HepG2 (cell line): Measurements from ENCODE around the gene CLDN20. TPM values are rescaled to one million over a fixed set of nuclear protein-coding genes. Genes with fewer than 3 reads are reported as not detected.

Experiments used
- ATAC-seq: fragments of 200-7000 bp; cut with Tn5 transposase; 3 replicates; pipeline ENCODE4 v1.9.1; 2020; ENCODE audit warnings: mild to moderate bottlenecking, moderate library complexity
- BruUV-seq: library from RNA; stranded (reverse); fragments of 400-500 nt; replicated peaks from 2 replicates; lab custom pipeline; 2021; lab: Mats Ljungman, UMichigan
- CTCF ChIA-PET: fragments of 300-600 bp; formaldehyde crosslinking; extraction: SDS; loops from one replicate; lab custom pipeline; 2021; ENCODE audit warnings: low total read pairs, inconsistent platforms, low intra/inter-chr PET ratio; lab: Yijun Ruan, JAX
- POLR2A ChIA-PET: fragments of 350-600 bp; sonication (Branson Sonifier 250); formaldehyde crosslinking; loops from one replicate; lab custom pipeline; 2020; ENCODE audit warnings: antibody characterized with exemption, inconsistent platforms; lab: Yijun Ruan, JAX
- DNase-seq: peaks from one replicate; pipeline ENCODE4 v3.0.0-alpha.2; 2015; ENCODE audit warnings: low spot score
- FAIRE-seq: peaks from 3 replicates; lab custom pipeline; 2011; peaks lifted over from hg19 to GRCh38; lab: Jason Lieb, UNC
- H2AFZ ChIP-seq: one replicate; pipeline ENCODE4 v1.6.1; 2011; ENCODE audit warnings: low read length, inconsistent platforms
- H3K27ac ChIP-seq: fragments of 300-600 bp; 3 replicates; pipeline ENCODE4 v1.8.0; 2011; ENCODE audit warnings: mixed run types, mild to moderate bottlenecking, mixed read lengths, low read length, inconsistent platforms; ENCODE audit not compliant: insufficient read depth; ENCODE audit errors: extremely low read length
- H3K27me3 ChIP-seq, 2 experiments: fragments of 200-600 bp in 1 of 2; 2 replicates in 1 of 2; 3 replicates in 1 of 2; pipeline versions ENCODE4 v1.6.0 to v1.8.0; 2011; ENCODE audit warnings: low read length in 2 of 2, mild to moderate bottlenecking in 2 of 2, moderate library complexity in 2 of 2, inconsistent platforms in 1 of 2; ENCODE audit not compliant: insufficient read depth in 2 of 2, control insufficient read depth in 1 of 2
- H3K36me3 ChIP-seq, 2 experiments: fragments of 200-600 bp in 1 of 2; replicated peaks in 1 of 2; 2 replicates in 1 of 2; 3 replicates in 1 of 2; pipeline versions ENCODE4 v1.5.1 to v1.8.0; 2011; ENCODE audit warnings: low read length in 2 of 2, inconsistent platforms in 1 of 2; ENCODE audit not compliant: insufficient read depth in 2 of 2, control insufficient read depth in 1 of 2
- H3K4me1 ChIP-seq: 2 replicates; pipeline ENCODE4 v1.5.1; 2012; ENCODE audit warnings: low read length, inconsistent platforms; ENCODE audit not compliant: insufficient read depth
- H3K4me2 ChIP-seq: 2 replicates; pipeline ENCODE4 v1.6.0; 2011; ENCODE audit warnings: low read depth, low read length, inconsistent platforms
- H3K4me3 ChIP-seq, 3 experiments: fragments of 200-600 bp in 1 of 3; sonication (generic), shearing (Covaris generic) in 1 of 3; replicated peaks in 1 of 3; 2 replicates each; pipeline ENCODE4 v1.5.1; 2011 to 2016; ENCODE audit warnings: low read length in 3 of 3, inconsistent platforms in 2 of 3, low read depth in 2 of 3, mild to moderate bottlenecking in 2 of 3, control low read depth in 1 of 3, mixed read lengths in 1 of 3; ENCODE audit not compliant: insufficient read depth in 1 of 3
- H3K79me2 ChIP-seq: one replicate; pipeline ENCODE4 v1.6.1; 2011; ENCODE audit warnings: low read length, inconsistent platforms; ENCODE audit not compliant: insufficient read depth
- H3K9ac ChIP-seq: 2 replicates; pipeline ENCODE4 v1.6.0; 2011; ENCODE audit warnings: mild to moderate bottlenecking, low read depth, low read length, inconsistent platforms; ENCODE audit not compliant: insufficient read depth
- H3K9me3 ChIP-seq: 2 replicates; pipeline ENCODE4 v1.5.1; 2012; ENCODE audit warnings: mild to moderate bottlenecking, low read length
- H4K20me1 ChIP-seq: 2 replicates; pipeline ENCODE4 v1.6.0; 2011; ENCODE audit warnings: inconsistent platforms, mild to moderate bottlenecking, low read length, moderate library complexity; ENCODE audit not compliant: insufficient read depth
- ARNT ChIP-seq: fragments of 450-650 bp; IDR thresholded peaks from 2 replicates; pipeline ENCODE4 v1.6.1; 2017
- CHCHD3 ChIP-seq: sonication (generic); formaldehyde crosslinking; IDR thresholded peaks from 2 replicates; pipeline ENCODE4 v1.8.0; 2022; ENCODE audit warnings: mild to moderate bottlenecking, missing genetic modification reagents, moderate library complexity
- FOSL2 ChIP-seq: sonication (generic); formaldehyde crosslinking; IDR thresholded peaks from 2 replicates; pipeline ENCODE4 v1.4.0; 2020; ENCODE audit warnings: missing genetic modification reagents
- FOXO4 ChIP-seq: sonication (generic); formaldehyde crosslinking; conservative IDR thresholded peaks from 2 replicates; pipeline ENCODE4 v1.8.1; 2023; ENCODE audit warnings: missing genetic modification reagents
- HBP1 ChIP-seq: IDR thresholded peaks from 2 replicates; pipeline ENCODE4 v1.6.1; 2016; ENCODE audit warnings: low read depth, control low read depth
- NFATC3 ChIP-seq: sonication (generic); formaldehyde crosslinking; IDR thresholded peaks from 2 replicates; pipeline ENCODE4 v1.5.1; 2020; ENCODE audit warnings: mild to moderate bottlenecking, missing genetic modification reagents
- RNF2 ChIP-seq: fragments of 450-650 bp; conservative IDR thresholded peaks from 2 replicates; pipeline ENCODE4 v1.6.1; 2016; ENCODE audit warnings: low read depth
- SAFB2 ChIP-seq: sonication (generic); formaldehyde crosslinking; IDR thresholded peaks from 2 replicates; pipeline ENCODE4 v1.5.1; 2020; ENCODE audit warnings: missing genetic modification reagents, low read depth, mild to moderate bottlenecking, borderline replicate concordance
- SATB2 ChIP-seq: sonication (generic); formaldehyde crosslinking; IDR thresholded peaks from 2 replicates; pipeline ENCODE4 v1.5.0; 2020; ENCODE audit warnings: missing genetic modification reagents
- SMAD3 ChIP-seq: sonication (generic); formaldehyde crosslinking; IDR thresholded peaks from 2 replicates; pipeline ENCODE4 v1.4.0; 2020; ENCODE audit warnings: missing genetic modification reagents
- STAT5B ChIP-seq: sonication (generic); formaldehyde crosslinking; IDR thresholded peaks from 2 replicates; pipeline ENCODE4 v1.4.0; 2020; ENCODE audit warnings: missing genetic modification reagents
- ZBTB2 ChIP-seq: sonication (generic); formaldehyde crosslinking; IDR thresholded peaks from 2 replicates; pipeline ENCODE4 v1.8.0; 2022; ENCODE audit warnings: low read depth, missing genetic modification reagents
- ZBTB21 ChIP-seq: sonication (generic); formaldehyde crosslinking; IDR thresholded peaks from 2 replicates; pipeline ENCODE4 v1.4.0; 2020; ENCODE audit warnings: missing genetic modification reagents
- ZKSCAN5 ChIP-seq: sonication (generic); formaldehyde crosslinking; IDR thresholded peaks from 2 replicates; pipeline ENCODE4 v1.5.1; 2020; ENCODE audit warnings: mild to moderate bottlenecking, missing genetic modification reagents
- ZNF335 ChIP-seq: sonication (generic); formaldehyde crosslinking; IDR thresholded peaks from 2 replicates; pipeline ENCODE4 v1.4.0; 2020; ENCODE audit warnings: missing genetic modification reagents
- ZNF33A ChIP-seq: sonication (generic); formaldehyde crosslinking; IDR thresholded peaks from 2 replicates; pipeline ENCODE4 v1.5.1; 2020; ENCODE audit warnings: missing genetic modification reagents, mild to moderate bottlenecking, moderate library complexity, borderline replicate concordance
- ZNF430 ChIP-seq: sonication (generic); formaldehyde crosslinking; IDR thresholded peaks from 2 replicates; pipeline ENCODE4 v1.9.0; 2021; ENCODE audit warnings: mild to moderate bottlenecking, missing genetic modification reagents
- ZNF660 ChIP-seq: sonication (generic); formaldehyde crosslinking; IDR thresholded peaks from 2 replicates; pipeline ENCODE4 v1.5.1; 2020; ENCODE audit warnings: mild to moderate bottlenecking, low read depth, missing genetic modification reagents, borderline replicate concordance
- WGBS: methylation state at CpG from one replicate; pipeline ENCODE4 v1.1.6; 2017; ENCODE audit warnings: low lambda C conversion rate; 5-methylcytosine and 5-hydroxymethylcytosine counted together
- in situ Hi-C: cut with HindIII; loops from 2 replicates; pipeline ENCODE4 v1.10.0; 2017; ENCODE audit warnings: low pct_unique_long_range_greater_than_20kb; ENCODE audit not compliant: extremely low pct_ligation_motif_present
- intact Hi-C: fragments of 100-400 bp; cut with micrococcal nuclease; formaldehyde crosslinking; loops from one replicate; pipeline ENCODE4 v1.10.0; 2022; ENCODE audit not compliant: unreplicated experiment
- polyA plus RNA-seq, 8 experiments: library from polyadenylated mRNA; depleted of rRNA in 3 of 8; stranded (reverse) in 7 of 8; unstranded in 1 of 8; fragments of >200 nt; fragmentation: Illumina TruSeq in 4 of 8; extraction: Trizol in 4 of 8; gene quantifications; 2 replicates each; pipeline versions ENCODE4 v1.2.1 to v1.2.3, GENCODE V29; 2011 to 2016; ENCODE audit warnings: low read depth in 4 of 8, missing spikeins in 1 of 8, mixed read lengths in 1 of 8; ENCODE audit not compliant: insufficient read depth in 1 of 8
- total RNA-seq, 5 experiments: library from RNA; depleted of rRNA; stranded (reverse); fragments of >200 nt; fragmentation: Illumina TruSeq; extraction: Trizol; gene quantifications; 2 replicates each; pipeline ENCODE4 v1.2.3, GENCODE V29; 2016; ENCODE audit warnings: low read depth in 1 of 5
- TF ChIP-seq, protein P1 (sequence below): IDR thresholded peaks from 2 replicates; pipeline ENCODE4 v1.6.1; 2012; ENCODE audit warnings: low read depth, low read length, improper control_type of control experiment

The CLDN20 gene
- total and polyA plus RNA-seq, 2 of the 13 experiments (the other 11 are each of a cell fraction or from before 2014, with no cell fraction given): not detected

DNA sequence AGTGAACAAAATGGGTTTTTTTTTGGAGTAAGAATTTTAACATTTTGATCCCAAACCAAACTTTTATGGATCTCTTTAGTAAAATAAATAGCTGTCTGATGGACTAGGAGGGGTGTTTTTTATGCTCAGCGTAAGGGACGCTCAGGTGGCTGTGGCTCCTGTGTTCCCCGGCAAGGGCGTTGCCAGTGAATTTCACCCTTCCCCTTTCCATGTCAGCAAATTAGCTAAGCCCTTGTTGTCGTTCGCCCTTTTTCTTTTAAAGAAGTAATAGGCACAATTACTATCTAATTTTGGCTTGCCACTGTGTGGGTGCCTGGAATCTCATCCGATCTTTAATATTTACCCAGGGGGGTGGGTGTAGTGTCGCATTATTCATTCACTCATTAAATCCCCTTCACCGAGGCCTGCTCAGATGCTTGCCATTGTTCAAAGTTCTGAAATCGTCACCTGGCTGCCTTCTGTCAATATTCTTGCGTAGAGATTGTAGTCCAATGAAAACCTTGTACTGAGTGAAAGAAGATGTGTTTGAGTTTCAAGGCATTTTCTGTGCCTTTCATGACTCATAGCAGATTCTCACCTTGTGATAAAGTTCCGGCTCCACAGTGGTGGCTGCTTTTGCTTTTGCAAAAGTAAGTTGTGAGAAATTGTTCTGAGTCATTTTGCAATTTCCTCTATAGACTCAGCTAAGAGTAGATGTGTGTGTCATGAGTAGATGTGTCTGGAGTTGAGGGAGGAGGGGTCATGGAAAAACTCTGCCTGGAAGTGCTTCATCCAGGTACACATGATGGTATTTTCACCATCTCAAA, 40.0 kb upstream of the CLDN20 start:
- Histone ChIP-seq H3K36me3 (no peaks in the 10 kb centered on the region), H3K9ac (no peak overlapping the region), H3K27me3 (no peaks in the 10 kb centered on the region), H3K4me3 (no peak overlapping the region), H4K20me1 (no peaks in the 10 kb centered on the region), H3K9me3 (0 out of 2 replicates have a peak, but pooled peaks cover 7% of the 10 kb centered on the region), H3K79me2 (no peaks in the 10 kb centered on the region), H3K27ac (no peak overlapping the region), H3K4me2 (no peak overlapping the region), H3K4me1 (peaks cover 17% of the 10 kb centered on the region), H2AFZ (no peak overlapping the region)
- DNase-seq (peak; percentile 79), ATAC-seq (peak; percentile 57), FAIRE-seq (no peak)
- intact Hi-C loops (no loop called here), in situ Hi-C loops (no loop called here)
- ChIA-PET POLR2A (no interaction called here), CTCF (no interaction called here)
- BruUV-seq: no TSS peak
- 30% methylated on average over 12 of the region's 12 CpGs for WGBS
- TF ChIP-seq ZNF660 (CRISPR knock-in tag): no peak
- no peak for TF ChIP-seq HBP1 (CRISPR knock-in tag)
- TF ChIP-seq NFATC3 (CRISPR knock-in tag): no peak
- peak; percentile 33; the same call in 1 of the 2 replicates for TF ChIP-seq ZKSCAN5 (CRISPR knock-in tag)
- TF ChIP-seq STAT5B: no peak
- no peak for TF ChIP-seq SATB2
- peak; percentile 46; the same call in 1 of the 2 replicates for TF ChIP-seq ZBTB21 (CRISPR knock-in tag)
- TF ChIP-seq ARNT: no peak
- TF ChIP-seq ZNF430: no peak
- no peak for TF ChIP-seq FOXO4 (CRISPR knock-in tag)
- TF ChIP-seq FOSL2 (CRISPR knock-in tag): peak; percentile 78
- no peak for TF ChIP-seq SAFB2
- TF ChIP-seq SMAD3 (CRISPR knock-in tag): no peak
- TF ChIP-seq, protein P1, sequence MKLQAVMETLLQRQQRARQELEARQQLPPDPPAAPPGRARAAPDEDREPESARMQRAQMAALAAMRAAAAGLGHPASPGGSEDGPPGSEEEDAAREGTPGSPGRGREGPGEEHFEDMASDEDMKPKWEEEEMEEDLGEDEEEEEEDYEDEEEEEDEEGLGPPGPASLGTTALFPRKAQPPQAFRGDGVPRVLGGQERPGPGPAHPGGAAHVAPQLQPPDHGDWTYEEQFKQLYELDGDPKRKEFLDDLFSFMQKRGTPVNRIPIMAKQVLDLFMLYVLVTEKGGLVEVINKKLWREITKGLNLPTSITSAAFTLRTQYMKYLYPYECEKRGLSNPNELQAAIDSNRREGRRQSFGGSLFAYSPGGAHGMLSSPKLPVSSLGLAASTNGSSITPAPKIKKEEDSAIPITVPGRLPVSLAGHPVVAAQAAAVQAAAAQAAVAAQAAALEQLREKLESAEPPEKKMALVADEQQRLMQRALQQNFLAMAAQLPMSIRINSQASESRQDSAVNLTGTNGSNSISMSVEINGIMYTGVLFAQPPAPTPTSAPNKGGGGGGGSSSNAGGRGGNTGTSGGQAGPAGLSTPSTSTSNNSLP: peak; percentile 27; the same call in 1 of the 2 replicates
- no peak for TF ChIP-seq RNF2
- TF ChIP-seq CHCHD3 (CRISPR knock-in tag): no peak
- TF ChIP-seq ZNF33A (CRISPR knock-in tag): no peak
- TF ChIP-seq ZBTB2 (CRISPR knock-in tag): no peak
- no peak for TF ChIP-seq ZNF335 (CRISPR knock-in tag)
